ENCODE results near the gene SYNE1.

- TF ChIP-seq MAX (IDR thresholded peaks at IDR 0.05) (no peak), CTCF (IDR thresholded peaks at IDR 0.05; ENCODE audit: control extremely low read depth in 1 of 3, insufficient read depth in 1 of 3, low read depth in 1 of 3, low read length in 3 of 3) (no peak), POLR2A (IDR thresholded peaks at IDR 0.05; ENCODE audit: control extremely low read depth in 1 of 2, low read depth in 2 of 2, low read length in 2 of 2) (no peak), HDAC6 (IDR thresholded peaks at IDR 0.05; ENCODE audit: low read depth, low read length) (no peak), RAD21 (IDR thresholded peaks at IDR 0.05 in 1 of 2, conservative IDR thresholded peaks at IDR 0.05 in 1 of 2; ENCODE audit: low read depth in 2 of 2, low read length in 2 of 2) (no peak), GABPA (IDR thresholded peaks at IDR 0.05; ENCODE audit: borderline replicate concordance, insufficient read depth, low read length) (no peak), BRCA1 (IDR thresholded peaks at IDR 0.05; ENCODE audit: low read depth, low read length) (no peak), RXRA (IDR thresholded peaks at IDR 0.05; ENCODE audit: insufficient read depth, low read depth, low read length) (no peak), JUND (IDR thresholded peaks at IDR 0.05; ENCODE audit: low read length) (no peak), USF2 (IDR thresholded peaks at IDR 0.05; ENCODE audit: low read length) (no peak), CBX8 (IDR thresholded peaks at IDR 0.05; ENCODE audit: borderline replicate concordance, low read depth, low read length) (no peak), EP300 (IDR thresholded peaks at IDR 0.05; ENCODE audit: borderline replicate concordance in 1 of 2, low read depth in 2 of 2, low read length in 2 of 2) (no peak), GTF2F1 (IDR thresholded peaks at IDR 0.05; ENCODE audit: borderline replicate concordance, low read depth, low read length) (no peak)
Observed at GRCh38 chr6:152401978-152402377, 235.2 kb downstream of the SYNE1 start.

Data from H1 (cell line).